Activated CD4-positive, alpha-beta T cell treated with anti-CD3 and anti-CD28 coated beads for 24 hours (primary cell): ENCODE results near the gene MBOAT2.

Experiments
- DNase-seq, 2 donors: peaks; one replicate each; pipeline ENCODE4 v3.0.0-alpha.2; 2020; ENCODE audit warnings: low read depth in 2 of 2

Gene MBOAT2

DNA sequence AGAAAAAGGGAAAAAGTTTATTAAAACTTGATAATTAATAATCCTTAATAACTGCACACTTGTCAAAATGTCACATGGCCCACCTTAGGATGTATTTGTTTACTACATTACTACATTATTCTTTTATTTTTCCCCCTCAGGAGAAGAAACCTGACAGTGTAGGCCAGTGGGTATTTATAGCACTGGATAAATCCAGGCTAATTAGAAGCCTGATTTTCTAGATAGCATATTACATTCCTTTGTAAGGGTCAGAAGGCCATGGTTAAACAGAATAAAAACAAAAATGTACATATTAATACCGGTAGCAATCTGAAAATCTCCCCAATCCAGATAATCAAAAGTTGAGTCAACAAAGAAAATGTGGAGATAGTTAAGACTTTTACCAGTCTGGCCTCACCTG lies 144.6 kb downstream of the MBOAT2 start:
- DNase-seq = no peak

DNA sequence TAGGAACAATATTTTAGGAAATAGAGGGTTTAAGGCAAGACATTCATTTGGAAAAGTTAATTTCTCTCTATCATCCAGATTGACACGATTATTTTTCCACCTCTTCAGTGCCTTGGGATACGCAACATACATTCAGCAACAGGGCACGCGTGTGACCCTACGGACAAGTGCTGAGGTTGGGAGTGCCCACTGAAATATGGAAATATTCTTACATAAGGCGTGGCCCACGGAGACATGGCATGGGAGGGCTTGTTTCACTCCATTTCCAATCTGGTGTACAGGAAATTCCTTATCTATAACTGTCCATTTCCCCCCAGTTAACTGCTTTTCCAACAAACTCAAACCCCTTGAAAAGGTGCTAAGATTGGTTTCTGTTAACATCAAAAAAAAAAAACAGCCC lies 145.2 kb downstream of the MBOAT2 start:
- DNase-seq = no peak

DNA sequence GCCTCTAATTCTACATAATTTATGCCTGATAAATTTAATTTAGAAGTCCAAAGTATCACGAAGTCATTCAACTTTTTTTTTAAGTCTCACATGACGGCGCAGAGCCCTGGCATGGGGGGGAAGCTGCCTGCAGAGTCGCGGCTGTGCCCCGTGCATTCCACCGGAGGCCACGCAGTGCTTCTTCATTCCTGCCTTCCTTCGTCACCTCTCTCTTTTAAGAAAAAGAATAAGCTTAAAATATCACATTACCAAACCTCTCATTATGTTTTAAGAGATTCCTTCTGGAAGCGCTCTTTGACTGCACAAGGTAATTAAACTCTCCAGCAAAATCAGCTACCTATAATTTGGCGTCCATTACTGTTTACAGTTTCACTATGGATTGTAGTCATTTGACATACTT lies 145.8 kb downstream of the MBOAT2 start:
- DNase-seq = no peak

DNA sequence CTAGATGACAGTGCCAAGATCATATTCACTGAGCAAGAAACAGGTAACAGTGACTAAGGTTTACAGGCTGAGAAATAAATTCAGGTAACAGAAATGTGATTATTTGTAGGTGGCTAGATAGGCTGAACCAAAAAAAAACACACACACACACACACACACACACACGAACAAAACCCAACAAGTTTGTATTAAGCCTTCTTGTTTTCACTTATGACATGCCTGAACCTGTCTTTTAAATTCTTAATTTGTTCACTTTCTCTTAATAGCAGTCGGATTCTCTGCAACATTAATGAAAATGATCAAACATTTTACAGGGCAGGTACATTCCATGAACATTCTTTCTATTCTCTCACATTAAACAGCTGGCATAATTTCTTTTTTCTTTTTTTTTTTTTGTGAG lies 147.3 kb downstream of the MBOAT2 start:
- no peak for DNase-seq

DNA sequence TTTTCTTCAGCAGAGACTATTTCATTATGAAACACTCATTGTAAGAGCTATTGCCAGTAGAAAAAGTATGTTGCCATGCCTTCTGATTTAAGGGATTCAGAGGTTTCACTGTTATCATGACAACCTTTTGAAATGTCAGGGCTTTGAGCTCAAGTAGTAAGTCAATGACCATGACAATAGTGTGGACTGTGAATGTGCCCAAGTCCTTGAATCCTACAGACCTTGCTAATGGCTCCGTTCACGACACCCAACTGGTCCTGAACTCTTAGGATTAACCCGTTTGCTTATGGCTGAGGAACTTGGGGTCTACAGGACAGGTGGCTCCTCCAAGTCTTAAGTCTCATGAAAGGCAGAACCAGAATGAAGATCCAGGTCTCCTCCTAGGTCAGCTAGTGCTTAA lies 148.5 kb downstream of the MBOAT2 start:
- no peak for DNase-seq

DNA sequence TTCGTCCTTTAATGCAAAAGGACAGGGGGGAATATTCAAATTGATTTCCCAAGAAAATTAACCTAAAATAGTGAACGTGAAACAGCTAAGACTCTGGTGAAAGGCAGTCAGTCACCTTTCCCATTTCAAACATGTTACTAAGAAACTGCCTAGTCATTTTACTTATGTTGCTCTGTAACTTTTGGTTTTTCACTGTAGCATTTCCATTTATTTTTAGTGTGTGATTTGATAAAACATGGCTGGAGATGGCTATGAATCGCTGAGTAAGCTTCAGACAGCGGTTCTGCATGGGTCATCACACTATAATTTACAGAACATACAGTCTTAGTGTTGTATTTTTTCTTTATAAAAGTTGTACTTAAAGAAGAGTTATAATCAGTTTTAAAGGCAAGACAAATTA lies 150.1 kb downstream of the MBOAT2 start:
- no peak for DNase-seq

DNA sequence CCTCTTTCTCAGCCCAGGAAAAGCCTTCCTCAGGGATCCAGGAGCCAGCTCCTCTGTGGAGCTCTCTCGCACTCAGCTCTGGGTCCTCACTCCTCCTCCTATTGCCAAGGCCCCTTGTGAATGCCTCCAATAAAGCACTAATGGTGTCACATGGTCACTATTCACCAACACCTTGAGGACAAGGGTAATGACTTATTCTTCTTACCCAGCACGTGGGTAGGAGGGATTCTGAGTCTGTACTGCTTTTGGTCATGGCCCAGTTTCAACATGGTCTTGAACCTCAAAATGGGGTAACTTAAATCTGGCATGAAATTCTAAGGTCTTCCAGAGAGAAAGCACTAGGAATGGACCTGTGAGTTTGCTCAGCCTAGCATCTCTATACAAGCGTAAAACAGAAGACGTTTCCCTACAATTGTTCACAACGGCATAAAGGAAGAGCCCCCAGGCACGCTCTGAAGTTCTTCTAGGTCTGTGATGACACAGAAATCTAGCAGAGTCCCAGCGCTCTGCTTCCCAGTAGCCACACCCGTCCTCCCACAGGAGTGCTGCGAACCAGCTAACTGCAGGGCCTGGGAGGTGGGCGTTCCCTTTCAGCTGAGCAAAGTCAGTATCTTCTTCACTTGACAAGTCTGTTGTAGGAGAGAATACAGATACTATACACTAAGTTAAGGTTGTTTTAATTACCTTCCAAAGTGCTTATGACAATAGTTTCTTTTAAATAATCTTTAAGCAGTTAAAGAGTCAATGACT lies 151.5 kb downstream of the MBOAT2 start:
- DNase-seq = no peak

DNA sequence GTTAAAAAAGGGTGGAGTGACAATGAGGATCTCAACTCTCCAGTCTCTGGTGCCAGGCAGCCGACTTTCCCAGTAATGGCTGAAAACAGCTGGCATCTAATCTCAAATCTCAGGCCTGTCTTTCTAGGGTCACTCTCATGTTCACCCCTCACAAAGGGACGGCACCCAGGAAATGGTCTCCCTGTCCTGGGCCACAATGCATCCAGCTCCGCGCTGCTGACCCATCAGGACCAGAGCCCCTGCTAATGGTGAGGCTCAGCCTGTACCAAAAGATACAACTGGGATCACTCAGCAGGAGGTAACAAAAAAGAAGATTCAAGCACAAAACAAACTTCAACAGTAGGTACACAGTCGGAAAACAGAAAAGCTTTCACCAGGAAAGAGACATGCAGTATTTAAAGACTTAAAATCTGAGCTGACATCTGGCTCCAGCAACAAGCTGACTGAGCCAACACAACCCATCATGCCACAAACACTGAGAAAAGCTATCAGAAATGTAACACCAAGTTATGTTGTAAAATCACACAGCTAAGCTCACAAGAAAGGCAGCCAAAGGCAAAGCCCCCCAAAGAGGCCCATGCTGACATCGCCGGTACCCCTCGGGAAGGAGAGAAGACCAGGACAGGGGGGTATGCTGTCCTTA lies 152.5 kb downstream of the MBOAT2 start:
- DNase-seq = no peak

DNA sequence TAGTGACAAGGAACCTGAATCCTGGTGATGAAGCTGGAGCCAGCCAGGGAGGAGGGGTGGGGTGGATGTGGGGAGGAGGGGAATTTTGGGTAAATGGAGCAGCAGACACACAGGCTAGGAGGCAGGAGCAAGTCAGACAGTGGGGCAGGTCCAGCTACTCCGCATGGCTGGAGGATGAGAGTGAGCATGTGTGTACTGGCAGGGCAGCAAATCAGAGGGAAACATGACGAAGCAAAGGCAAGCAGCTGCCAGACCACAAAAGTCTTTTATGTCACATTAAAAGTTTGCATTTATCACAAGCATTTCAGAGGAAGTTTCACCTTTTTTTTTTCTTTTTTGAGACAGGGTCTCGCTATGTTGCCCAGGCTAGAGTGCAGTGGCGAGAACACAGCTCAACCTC lies 154.2 kb downstream of the MBOAT2 start:
- no peak for DNase-seq

DNA sequence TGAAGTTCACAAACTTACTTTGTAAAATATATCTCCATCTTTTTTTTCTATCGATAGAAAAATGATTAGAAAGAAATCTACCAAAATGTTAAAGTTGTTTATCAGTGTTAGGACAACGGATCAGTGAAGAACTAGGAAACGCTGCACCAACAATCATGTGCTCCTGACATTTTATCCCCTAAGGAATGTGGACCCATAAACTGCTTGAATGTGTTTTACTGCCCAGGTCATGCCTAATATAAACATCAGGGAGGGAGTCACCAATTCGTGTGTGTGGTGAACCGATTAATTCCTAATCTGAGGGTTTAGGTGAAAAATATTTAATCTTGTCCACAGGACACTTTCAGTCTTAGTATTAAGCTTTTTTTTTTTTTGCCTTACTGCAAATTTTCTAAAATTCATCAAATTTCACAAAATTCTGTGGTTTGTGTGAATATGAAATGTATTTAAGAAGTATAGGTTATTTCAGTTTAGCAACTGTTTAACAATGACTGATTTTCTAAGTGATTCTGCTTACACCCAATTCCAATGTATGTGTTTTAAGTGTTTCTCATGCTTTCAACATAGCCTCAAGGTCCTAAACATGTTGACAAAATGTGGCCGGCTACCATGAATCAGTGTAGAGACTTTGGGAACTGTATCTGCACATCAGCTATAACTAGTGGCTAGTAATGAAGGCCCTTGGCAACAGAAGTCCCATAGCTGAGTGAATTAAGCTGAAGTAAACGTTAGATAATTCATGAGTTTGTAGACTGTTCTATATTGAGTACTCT lies 155.0 kb downstream of the MBOAT2 start:
- DNase-seq = no peak

DNA sequence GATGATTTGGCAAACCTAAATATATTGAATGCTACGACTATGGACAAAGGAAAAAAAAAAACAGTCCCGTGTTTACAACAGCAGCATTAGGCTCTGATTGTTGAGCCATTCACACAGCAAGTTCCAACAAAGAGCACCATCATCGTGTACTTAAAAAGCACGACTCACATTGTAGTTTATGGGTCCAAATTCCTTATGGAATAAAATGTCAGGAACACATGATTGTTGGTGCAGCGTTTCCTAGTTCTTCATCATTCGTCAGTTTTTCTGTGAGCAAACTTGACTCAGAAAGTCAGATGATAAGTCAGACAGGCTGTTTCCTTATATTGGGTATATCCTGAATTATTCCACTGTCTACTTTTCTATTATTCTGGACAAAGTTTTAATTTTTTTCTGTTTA lies 156.1 kb downstream of the MBOAT2 start:
- no peak for DNase-seq

DNA sequence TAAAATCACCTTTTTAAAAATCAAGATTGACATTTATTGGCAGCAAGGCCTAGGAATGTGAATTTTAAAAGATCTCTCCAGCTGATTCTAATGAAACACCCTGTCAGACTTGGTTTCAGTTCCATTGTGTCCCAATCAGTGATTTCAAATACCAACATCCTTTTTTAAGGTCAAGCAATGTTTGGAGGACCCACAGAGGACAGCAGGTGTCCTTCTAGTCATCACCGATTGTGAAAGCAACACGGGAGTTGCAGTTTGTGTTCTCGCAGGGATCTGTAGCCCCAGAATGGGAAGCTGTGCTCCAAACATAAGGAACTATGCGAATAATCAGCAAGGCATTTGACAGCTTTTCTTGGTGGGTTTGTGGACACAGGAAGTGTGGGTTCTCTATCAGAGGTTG lies 161.6 kb downstream of the MBOAT2 start:
- no peak for DNase-seq

DNA sequence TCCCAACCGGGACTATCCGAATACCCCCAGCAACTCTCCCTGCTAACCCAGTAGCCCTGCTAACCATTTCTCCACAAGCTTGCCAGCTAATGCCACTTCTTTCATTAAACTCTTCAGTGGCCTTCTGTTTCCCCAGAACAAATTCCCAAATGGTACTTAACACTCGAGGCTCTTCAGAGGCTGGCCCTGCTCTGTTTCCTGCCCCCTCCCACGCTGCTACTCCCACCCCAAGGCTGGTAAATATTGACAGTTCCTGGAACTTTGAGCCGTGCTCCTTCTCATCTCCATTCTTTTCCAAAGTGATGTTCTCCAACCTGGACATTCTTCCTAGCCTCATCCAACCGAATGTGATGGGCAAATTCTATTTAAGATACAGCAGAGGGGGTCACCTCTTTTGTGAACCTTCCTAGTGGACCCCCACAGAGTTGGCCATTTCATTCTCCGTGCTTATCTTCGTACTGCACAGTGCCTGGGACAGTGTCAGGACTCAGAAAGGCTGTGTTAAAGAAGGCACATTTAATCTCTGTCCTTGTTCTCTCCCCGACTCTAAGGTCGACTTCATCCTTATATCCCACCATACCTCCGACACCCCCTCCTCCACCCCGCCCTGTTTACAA lies 162.9 kb downstream of the MBOAT2 start:
- no peak for DNase-seq

DNA sequence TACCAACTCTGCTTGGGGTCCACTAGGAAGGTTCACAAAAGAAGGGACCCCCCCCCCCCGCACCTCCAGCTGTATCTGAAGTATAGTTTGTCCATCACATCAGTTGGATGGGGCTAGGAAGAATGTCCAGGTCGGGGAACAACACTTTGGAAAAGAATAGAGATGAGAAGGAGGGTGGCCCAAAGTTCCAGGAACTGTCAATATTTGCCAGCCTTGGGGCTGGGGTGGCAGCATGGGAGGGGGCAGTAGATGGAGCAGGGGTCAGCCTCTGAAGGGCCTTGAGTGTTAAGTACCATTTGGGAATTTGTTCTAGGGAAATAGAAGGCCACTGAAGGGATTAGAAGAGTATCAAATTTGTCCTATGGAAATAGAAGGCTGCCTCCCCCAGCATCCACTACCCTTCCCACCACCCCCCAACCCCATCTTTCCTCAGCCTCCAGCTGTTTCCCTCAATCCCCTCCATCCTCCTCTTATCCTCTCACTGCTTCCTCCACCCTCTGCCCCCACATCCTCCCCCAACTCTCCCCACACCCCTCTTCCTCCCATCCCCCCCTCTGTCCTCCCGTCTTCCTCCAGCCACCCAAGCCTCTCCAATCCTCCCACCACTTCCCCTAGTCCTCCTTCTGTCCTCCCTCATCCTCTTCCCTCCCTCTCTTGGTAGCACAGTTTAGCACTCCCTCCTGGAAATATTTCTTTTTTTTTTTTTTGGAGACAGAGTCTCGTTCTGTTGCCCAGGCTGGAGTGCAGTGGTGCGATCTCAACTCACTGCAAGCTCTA lies 164.1 kb downstream of the MBOAT2 start:
- no peak for DNase-seq

DNA sequence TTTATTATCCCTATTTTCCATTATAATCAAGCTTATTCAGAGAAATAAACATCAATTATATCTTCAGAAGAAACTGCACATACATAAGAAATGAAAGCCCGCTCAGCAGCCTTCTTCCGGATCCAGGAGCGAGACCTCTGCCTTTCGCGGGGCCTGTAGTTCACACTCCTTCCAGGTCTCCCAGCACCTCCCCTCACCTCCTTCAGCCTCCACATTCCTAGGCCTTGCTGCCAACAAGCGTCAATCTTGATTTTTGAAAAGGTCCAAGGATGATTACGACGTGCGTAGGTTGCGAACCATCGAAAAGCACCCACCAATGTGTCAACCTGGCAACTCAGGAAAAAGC lies 165.7 kb downstream of the MBOAT2 start:
- no peak for DNase-seq

DNA sequence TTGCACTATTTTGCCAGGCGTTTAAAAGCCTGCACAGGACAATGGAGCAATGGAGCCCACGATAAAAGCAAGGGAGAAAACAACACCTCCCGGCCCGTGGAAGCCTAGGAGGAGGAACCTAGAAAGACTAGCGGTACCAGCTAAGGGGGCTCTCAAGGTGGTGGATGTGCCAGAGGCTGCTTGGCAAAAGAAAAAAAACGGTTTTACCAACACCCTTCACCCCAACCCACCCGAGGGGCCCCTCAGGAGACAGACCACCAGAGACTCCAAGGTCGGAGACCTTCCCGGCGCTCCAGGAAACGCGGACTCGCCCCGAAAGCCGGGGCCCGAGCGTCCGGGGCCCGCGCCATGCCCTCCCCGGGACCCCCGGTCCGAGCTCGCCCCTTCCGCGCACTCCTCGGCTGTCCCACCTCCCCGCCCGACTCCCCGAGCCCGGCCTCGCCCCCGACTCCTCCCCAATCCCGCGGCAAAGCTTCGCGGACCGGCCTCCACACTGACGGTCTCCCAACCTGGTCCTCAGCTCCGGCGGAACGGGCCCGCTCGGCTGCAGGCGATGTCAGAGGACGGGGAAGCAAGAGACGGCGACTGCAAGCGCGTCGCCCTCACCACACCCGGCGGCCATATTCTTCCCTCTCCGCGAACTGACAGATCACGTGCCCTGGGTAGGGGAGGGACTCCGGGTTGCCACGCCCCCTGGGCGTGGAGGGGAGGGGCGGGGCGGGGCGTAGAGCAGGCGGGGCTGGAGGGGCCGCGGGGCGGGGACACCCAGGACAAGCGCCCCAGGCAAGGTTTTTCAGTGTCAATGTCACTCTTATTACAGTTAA lies 166.3 kb downstream of the MBOAT2 start, which contains the start of gene KIDINS220:
Gene KIDINS220, minus strand, starts transcription at position 643 of the 824 bp plus-strand sequence. CDS start 10,520 bp downstream, outside the sequence.
- DNase-seq = peak; percentile 61 to 77

DNA sequence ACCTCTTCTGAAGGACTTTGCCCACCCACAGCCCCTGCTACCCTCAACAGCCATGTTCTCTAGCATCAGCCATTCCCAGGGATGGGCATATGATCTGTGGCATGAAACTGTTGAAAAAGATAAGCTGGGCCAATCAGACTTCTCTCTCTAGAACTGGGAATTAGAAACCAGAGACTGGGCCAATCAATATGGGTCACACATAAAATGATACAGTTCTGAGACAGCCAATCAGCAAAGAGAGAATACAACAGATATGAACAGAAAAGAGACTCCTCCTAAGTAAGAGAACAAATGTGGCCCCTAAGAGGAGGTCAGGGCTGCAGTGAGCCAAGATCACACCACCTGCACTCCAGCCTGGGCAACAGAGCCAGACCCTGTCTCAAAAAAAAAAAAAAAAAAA lies 168.2 kb downstream of the MBOAT2 start:
- DNase-seq = no peak

DNA sequence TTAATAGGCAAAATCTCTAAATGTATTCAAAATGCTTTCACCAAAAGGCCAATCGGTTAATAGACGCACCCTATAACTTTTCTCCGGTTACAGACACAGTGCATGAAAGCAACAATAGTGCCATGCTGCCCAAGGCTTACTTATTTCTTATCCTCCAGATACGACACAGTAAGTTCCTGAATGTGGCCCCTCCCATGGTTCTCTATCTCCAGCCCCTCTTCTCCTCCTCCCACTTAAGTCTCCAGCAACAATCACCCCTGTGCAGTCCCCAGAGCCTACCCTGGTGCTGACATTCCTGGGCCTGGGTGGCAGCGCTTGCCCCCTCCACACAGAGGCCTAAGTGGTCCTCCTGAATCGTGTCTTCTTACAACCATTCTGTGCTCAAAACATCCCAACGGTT lies 169.6 kb downstream of the MBOAT2 start:
- DNase-seq = no peak

DNA sequence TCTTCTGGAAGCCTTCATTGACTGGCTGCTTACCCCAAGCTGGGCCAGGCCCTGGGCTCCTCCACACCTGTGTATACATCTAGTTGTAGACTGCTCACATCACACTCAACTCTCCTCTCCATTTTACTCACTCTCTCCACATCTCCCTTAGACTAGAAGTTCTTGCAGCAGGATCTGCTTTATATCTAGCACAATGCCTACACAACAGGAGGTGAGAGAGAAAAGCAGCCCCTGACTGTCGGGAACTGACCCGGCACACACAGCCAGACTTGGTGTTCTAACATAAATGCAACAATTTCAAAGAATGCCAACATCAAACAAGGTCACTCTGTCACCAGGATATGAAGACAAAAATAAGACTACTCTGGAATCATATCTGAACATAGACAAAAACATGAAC lies 172.0 kb downstream of the MBOAT2 start:
- no peak for DNase-seq

DNA sequence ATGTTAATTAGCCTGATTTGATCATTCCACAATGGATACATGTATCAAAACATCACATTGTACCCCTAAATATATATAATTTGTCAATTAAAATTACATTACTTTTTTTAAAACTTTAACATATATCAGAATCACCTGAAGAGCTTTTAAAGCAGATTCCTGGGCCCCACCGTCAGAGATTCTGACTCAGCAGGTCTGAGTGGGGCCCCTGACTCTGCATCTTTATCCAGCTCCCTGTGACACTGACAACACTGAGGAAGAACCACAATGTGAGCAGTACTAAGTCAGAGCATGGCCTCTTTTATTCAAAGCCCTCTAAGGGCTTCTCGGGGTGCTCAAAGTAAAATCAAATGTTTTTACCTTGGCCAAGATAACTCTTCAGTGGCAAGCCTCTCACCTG lies 175.8 kb downstream of the MBOAT2 start:
- no peak for DNase-seq

DNA sequence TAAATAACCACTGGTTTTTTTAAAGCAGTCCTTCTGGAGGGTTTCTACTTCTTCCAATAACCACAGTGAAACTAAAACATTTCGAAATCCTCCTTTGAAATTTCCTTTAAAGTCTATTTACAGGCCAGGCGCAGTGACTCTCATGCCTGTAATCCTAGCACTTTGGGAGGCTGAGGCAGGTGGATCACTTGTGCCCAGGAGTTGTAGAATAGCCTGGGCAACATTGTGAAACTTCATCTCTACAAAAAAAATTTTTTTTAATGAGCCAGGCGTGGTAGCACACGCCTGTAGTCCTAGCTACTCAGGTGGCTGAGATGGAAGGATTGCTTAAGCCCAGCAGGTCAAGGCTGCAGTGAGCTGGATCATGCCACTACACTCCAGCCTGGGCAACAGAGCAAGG lies 181.3 kb downstream of the MBOAT2 start:
- no peak for DNase-seq
